Neural crest cell (in vitro differentiated cells): ENCODE measurements around the gene CACNA2D1. TPM values are rescaled to one million over a fixed set of nuclear protein-coding genes. Genes with fewer than 3 reads are reported as not detected.

ENCODE experiments used
- DNase-seq: peaks from one replicate; pipeline ENCODE4 v3.0.0; 2021; ENCODE audit warnings: low read depth, mixed read lengths, low spot score
- H3K27ac Mint-ChIP-seq: one replicate; pipeline ENCODE4 v1.8.0; 2021; ENCODE audit warnings: mild to moderate bottlenecking, mixed read lengths; ENCODE audit not compliant: unreplicated experiment
- H3K27me3 Mint-ChIP-seq: 2 replicates; pipeline ENCODE4 v1.8.0; 2021; ENCODE audit warnings: low read depth, mild to moderate bottlenecking, mixed read lengths
- H3K36me3 Mint-ChIP-seq: 2 replicates; pipeline ENCODE4 v1.8.0; 2021; ENCODE audit warnings: low read depth, mild to moderate bottlenecking, mixed read lengths
- H3K4me1 Mint-ChIP-seq: 2 replicates; pipeline ENCODE4 v1.8.0; 2021; ENCODE audit warnings: mixed read lengths
- H3K4me3 Mint-ChIP-seq: one replicate; pipeline ENCODE4 v1.8.0; 2021; ENCODE audit warnings: mild to moderate bottlenecking, mixed read lengths
- H3K9me3 Mint-ChIP-seq: 2 replicates; pipeline ENCODE4 v1.8.0; 2021; ENCODE audit warnings: mixed read lengths
- CTCF ChIP-seq: fragments of 200-600 bp; sonication (generic); conservative IDR thresholded peaks from 2 replicates; pipeline ENCODE4 v1.5.0; 2021; ENCODE audit warnings: antibody characterized with exemption, mild to moderate bottlenecking
- total RNA-seq: library from RNA; stranded (reverse); gene quantifications from 2 replicates; pipeline ENCODE4 v1.2.1, GENCODE V29; 2021

The CACNA2D1 gene
- total RNA-seq, 1 donor from 2014 or later: 4.5 TPM

GRCh38 chr7:82469207-82469606, 25.6 kb upstream of the CACNA2D1 start:
- Mint-ChIP-seq H3K27me3 (peaks cover 4% of the 10 kb centered on the region), H3K27ac (no peak overlapping the region), H3K36me3 (no peaks in the 10 kb centered on the region), H3K4me3 (no peak overlapping the region), H3K4me1 (no peaks in the 10 kb centered on the region), H3K9me3 (peaks cover 6% of the 10 kb centered on the region)
- DNase-seq: no peak
- TF ChIP-seq CTCF: no peak

GRCh38 chr7:82468435-82468834, 24.9 kb upstream of the CACNA2D1 start:
- no peak overlapping the region for H3K4me3 Mint-ChIP-seq
- H3K27me3 Mint-ChIP-seq: peaks cover 4% of the 10 kb centered on the region
- H3K36me3 Mint-ChIP-seq: no peaks in the 10 kb centered on the region
- H3K4me1 Mint-ChIP-seq: no peaks in the 10 kb centered on the region
- peaks cover 6% of the 10 kb centered on the region for H3K9me3 Mint-ChIP-seq
- no peak overlapping the region for H3K27ac Mint-ChIP-seq
- DNase-seq: no peak
- no peak for TF ChIP-seq CTCF

- Mint-ChIP-seq H3K27ac (no peak overlapping the region), H3K4me1 (no peaks in the 10 kb centered on the region), H3K9me3 (peaks cover 6% of the 10 kb centered on the region), H3K4me3 (no peak overlapping the region), H3K36me3 (no peaks in the 10 kb centered on the region), H3K27me3 (peaks cover 4% of the 10 kb centered on the region)
- no peak for TF ChIP-seq CTCF
- no peak for DNase-seq
These were observed 23.4 kb upstream of the CACNA2D1 start for GRCh38 chr7:82467020-82467419.

GRCh38 chr7:82464372-82464771, 20.8 kb upstream of the CACNA2D1 start:
- Mint-ChIP-seq H3K27ac (no peak overlapping the region), H3K4me3 (no peak overlapping the region), H3K36me3 (no peaks in the 10 kb centered on the region), H3K27me3 (peaks cover 4% of the 10 kb centered on the region), H3K9me3 (peaks cover 6% of the 10 kb centered on the region), H3K4me1 (no peaks in the 10 kb centered on the region)
- no peak for DNase-seq
- no peak for TF ChIP-seq CTCF

- peaks cover 7% of the 10 kb centered on the region for H3K4me1 Mint-ChIP-seq
- no peak overlapping the region for H3K4me3 Mint-ChIP-seq
- no peak overlapping the region for H3K27ac Mint-ChIP-seq
- H3K36me3 Mint-ChIP-seq: no peaks in the 10 kb centered on the region
- no peak for TF ChIP-seq CTCF
- H3K27me3 Mint-ChIP-seq: peaks cover 16% of the 10 kb centered on the region
- DNase-seq: no peak
- H3K9me3 Mint-ChIP-seq: no peaks in the 10 kb centered on the region
These were observed 11.7 kb upstream of the CACNA2D1 start for GRCh38 chr7:82455295-82455694.

- H3K4me3 Mint-ChIP-seq: no peak overlapping the region
- no peak for TF ChIP-seq CTCF
- H3K36me3 Mint-ChIP-seq: no peaks in the 10 kb centered on the region
- no peaks in the 10 kb centered on the region for H3K9me3 Mint-ChIP-seq
- peaks cover 52% of the 10 kb centered on the region for H3K27me3 Mint-ChIP-seq
- H3K27ac Mint-ChIP-seq: no peak overlapping the region
- DNase-seq: no peak
- H3K4me1 Mint-ChIP-seq: peaks cover 9% of the 10 kb centered on the region
These were observed 7.2 kb upstream of the CACNA2D1 start for GRCh38 chr7:82450759-82451158.
